HepG2 (cell line): Measurements from ENCODE around the gene P3R3URF. TPM values are rescaled to one million over a fixed set of nuclear protein-coding genes. Genes with fewer than 3 reads are reported as not detected.

Experiments
- ATAC-seq: fragments of 200-7000 bp; cut with Tn5 transposase; 3 replicates; pipeline ENCODE4 v1.9.1; 2020; ENCODE audit warnings: mild to moderate bottlenecking, moderate library complexity
- BruUV-seq: library from RNA; stranded (reverse); fragments of 400-500 nt; replicated peaks from 2 replicates; lab custom pipeline; 2021; lab: Mats Ljungman, UMichigan
- CTCF ChIA-PET: fragments of 300-600 bp; formaldehyde crosslinking; extraction: SDS; loops from one replicate; lab custom pipeline; 2021; ENCODE audit warnings: low total read pairs, inconsistent platforms, low intra/inter-chr PET ratio; lab: Yijun Ruan, JAX
- POLR2A ChIA-PET: fragments of 350-600 bp; sonication (Branson Sonifier 250); formaldehyde crosslinking; loops from one replicate; lab custom pipeline; 2020; ENCODE audit warnings: antibody characterized with exemption, inconsistent platforms; lab: Yijun Ruan, JAX
- DNase-seq: peaks from one replicate; pipeline ENCODE4 v3.0.0-alpha.2; 2015; ENCODE audit warnings: low spot score
- FAIRE-seq: peaks from 3 replicates; lab custom pipeline; 2011; peaks lifted over from hg19 to GRCh38; lab: Jason Lieb, UNC
- H2AFZ ChIP-seq: one replicate; pipeline ENCODE4 v1.6.1; 2011; ENCODE audit warnings: low read length, inconsistent platforms
- H3K27ac ChIP-seq: fragments of 300-600 bp; 3 replicates; pipeline ENCODE4 v1.8.0; 2011; ENCODE audit warnings: mixed run types, mild to moderate bottlenecking, mixed read lengths, low read length, inconsistent platforms; ENCODE audit not compliant: insufficient read depth; ENCODE audit errors: extremely low read length
- H3K27me3 ChIP-seq, 2 experiments: fragments of 200-600 bp in 1 of 2; 2 replicates in 1 of 2; 3 replicates in 1 of 2; pipeline versions ENCODE4 v1.6.0 to v1.8.0; 2011; ENCODE audit warnings: low read length in 2 of 2, mild to moderate bottlenecking in 2 of 2, moderate library complexity in 2 of 2, inconsistent platforms in 1 of 2; ENCODE audit not compliant: insufficient read depth in 2 of 2, control insufficient read depth in 1 of 2
- H3K36me3 ChIP-seq, 2 experiments: fragments of 200-600 bp in 1 of 2; replicated peaks in 1 of 2; 2 replicates in 1 of 2; 3 replicates in 1 of 2; pipeline versions ENCODE4 v1.5.1 to v1.8.0; 2011; ENCODE audit warnings: low read length in 2 of 2, inconsistent platforms in 1 of 2; ENCODE audit not compliant: insufficient read depth in 2 of 2, control insufficient read depth in 1 of 2
- H3K4me1 ChIP-seq: 2 replicates; pipeline ENCODE4 v1.5.1; 2012; ENCODE audit warnings: low read length, inconsistent platforms; ENCODE audit not compliant: insufficient read depth
- H3K4me2 ChIP-seq: 2 replicates; pipeline ENCODE4 v1.6.0; 2011; ENCODE audit warnings: low read depth, low read length, inconsistent platforms
- H3K4me3 ChIP-seq, 3 experiments: fragments of 200-600 bp in 1 of 3; sonication (generic), shearing (Covaris generic) in 1 of 3; replicated peaks in 1 of 3; 2 replicates each; pipeline ENCODE4 v1.5.1; 2011 to 2016; ENCODE audit warnings: low read length in 3 of 3, inconsistent platforms in 2 of 3, low read depth in 2 of 3, mild to moderate bottlenecking in 2 of 3, control low read depth in 1 of 3, mixed read lengths in 1 of 3; ENCODE audit not compliant: insufficient read depth in 1 of 3
- H3K79me2 ChIP-seq: one replicate; pipeline ENCODE4 v1.6.1; 2011; ENCODE audit warnings: low read length, inconsistent platforms; ENCODE audit not compliant: insufficient read depth
- H3K9ac ChIP-seq: 2 replicates; pipeline ENCODE4 v1.6.0; 2011; ENCODE audit warnings: mild to moderate bottlenecking, low read depth, low read length, inconsistent platforms; ENCODE audit not compliant: insufficient read depth
- H3K9me3 ChIP-seq: 2 replicates; pipeline ENCODE4 v1.5.1; 2012; ENCODE audit warnings: mild to moderate bottlenecking, low read length
- H4K20me1 ChIP-seq: 2 replicates; pipeline ENCODE4 v1.6.0; 2011; ENCODE audit warnings: inconsistent platforms, mild to moderate bottlenecking, low read length, moderate library complexity; ENCODE audit not compliant: insufficient read depth
- BCLAF1 ChIP-seq: fragments of 450-650 bp; IDR thresholded peaks from 2 replicates; pipeline ENCODE4 v1.6.1; 2017; ENCODE audit warnings: mild to moderate bottlenecking
- PAXIP1 ChIP-seq: sonication (generic); formaldehyde crosslinking; conservative IDR thresholded peaks from 2 replicates; pipeline ENCODE4 v1.4.0; 2020; ENCODE audit warnings: mild to moderate bottlenecking, missing genetic modification reagents, moderate library complexity
- WGBS: methylation state at CpG from one replicate; pipeline ENCODE4 v1.1.6; 2017; ENCODE audit warnings: low lambda C conversion rate; 5-methylcytosine and 5-hydroxymethylcytosine counted together
- in situ Hi-C: cut with HindIII; loops from 2 replicates; pipeline ENCODE4 v1.10.0; 2017; ENCODE audit warnings: low pct_unique_long_range_greater_than_20kb; ENCODE audit not compliant: extremely low pct_ligation_motif_present
- intact Hi-C: fragments of 100-400 bp; cut with micrococcal nuclease; formaldehyde crosslinking; loops from one replicate; pipeline ENCODE4 v1.10.0; 2022; ENCODE audit not compliant: unreplicated experiment
- polyA plus RNA-seq, 8 experiments: library from polyadenylated mRNA; depleted of rRNA in 3 of 8; stranded (reverse) in 7 of 8; unstranded in 1 of 8; fragments of >200 nt; fragmentation: Illumina TruSeq in 4 of 8; extraction: Trizol in 4 of 8; gene quantifications; 2 replicates each; pipeline versions ENCODE4 v1.2.1 to v1.2.3, GENCODE V29; 2011 to 2016; ENCODE audit warnings: low read depth in 4 of 8, missing spikeins in 1 of 8, mixed read lengths in 1 of 8; ENCODE audit not compliant: insufficient read depth in 1 of 8
- total RNA-seq, 5 experiments: library from RNA; depleted of rRNA; stranded (reverse); fragments of >200 nt; fragmentation: Illumina TruSeq; extraction: Trizol; gene quantifications; 2 replicates each; pipeline ENCODE4 v1.2.3, GENCODE V29; 2016; ENCODE audit warnings: low read depth in 1 of 5

The P3R3URF gene
- total and polyA plus RNA-seq, 2 of the 13 experiments (the other 11 are each of a cell fraction or from before 2014, with no cell fraction given), result not detected

- no peaks in the 10 kb centered on the region for H4K20me1 ChIP-seq
- no peak overlapping the region for H3K27ac ChIP-seq
- no peak overlapping the region for H2AFZ ChIP-seq
- H3K27me3 ChIP-seq, result no peaks in the 10 kb centered on the region
- intact Hi-C loops, result no loop called here
- peaks cover 37% of the 10 kb centered on the region for H3K4me1 ChIP-seq
- ATAC-seq (no peak), FAIRE-seq (no peak), DNase-seq (no peak)
- no peaks in the 10 kb centered on the region for H3K79me2 ChIP-seq
- H3K9me3 ChIP-seq, result no peaks in the 10 kb centered on the region
- WGBS, result 84% methylated on average over 4 of the region's 4 CpGs
- ChIA-PET CTCF (interaction anchor here (3.7 kb wide), 1 partner anchor 45 kb away, joined by 43 read pairs; no protein-coding TSS in a partner anchor), POLR2A (interaction anchor here (1.2 to 2.0 kb wide), 2 partner anchors 27 to 78 kb away, joined by 3 to 11 read pairs; partner anchors contain the start of genes LRRC41, POMGNT1 and UQCRH)
- BruUV-seq, result no TSS peak
- H3K36me3 ChIP-seq, result no peaks in the 10 kb centered on the region
- no peak overlapping the region for H3K4me2 ChIP-seq
- no peak overlapping the region for H3K4me3 ChIP-seq
- in situ Hi-C loops, result loop anchor here (5.0 kb wide), 2 partner anchors 43 to 188 kb away; no protein-coding TSS in a partner anchor
- TF ChIP-seq PAXIP1 (CRISPR knock-in tag), result no peak
- no peak for TF ChIP-seq BCLAF1
- no peak overlapping the region for H3K9ac ChIP-seq
Observed at GRCh38 chr1:46224966-46225365, 48.7 kb upstream of the P3R3URF start.
